IMR-90 (cell line): ENCODE results near the gene EIF2A. TPM values are rescaled to one million over a fixed set of nuclear protein-coding genes. Genes with fewer than 3 reads are reported as not detected.

ENCODE experiments used
- ATAC-seq: fragments of 200-7000 bp; cut with Tn5 transposase; 2 replicates; pipeline ENCODE4 v1.9.1; 2020; ENCODE audit warnings: low read depth, mild to moderate bottlenecking, moderate library complexity
- BruUV-seq: library from RNA; stranded (reverse); fragments of 400-500 nt; replicated peaks from 2 replicates; lab custom pipeline; 2021; lab: Mats Ljungman, UMichigan
- CTCF ChIA-PET: fragments of 300-600 bp; formaldehyde crosslinking; extraction: SDS; loops from one replicate; lab custom pipeline; 2021; ENCODE audit warnings: antibody characterized with exemption; lab: Yijun Ruan, JAX
- POLR2A ChIA-PET: fragments of 300-600 bp; sonication (Branson Sonifier 250); formaldehyde crosslinking; loops from one replicate; lab custom pipeline; 2022; ENCODE audit warnings: antibody characterized with exemption; ENCODE audit not compliant: unreplicated experiment; lab: Charles Lee
- DNase-seq: peaks from one replicate; pipeline ENCODE4 v3.0.0; 2013
- H2AFZ ChIP-seq: replicated peaks from 2 replicates; pipeline ENCODE3; 2013; ENCODE audit warnings: low read length, mild to moderate bottlenecking; ENCODE audit not compliant: poor library complexity
- H2AK5ac ChIP-seq: 2 replicates; pipeline ENCODE4 v1.6.1; 2013; ENCODE audit warnings: low read depth, low read length, inconsistent platforms
- H2AK9ac ChIP-seq: replicated peaks from 2 replicates; pipeline ENCODE3; 2013; ENCODE audit warnings: mild to moderate bottlenecking, low read depth, low read length, moderate library complexity; ENCODE audit not compliant: poor library complexity
- H2BK120ac ChIP-seq: 2 replicates; pipeline ENCODE4 v1.6.1; 2013; ENCODE audit warnings: low read depth, low read length, inconsistent platforms
- H2BK15ac ChIP-seq: 3 replicates; pipeline ENCODE4 v1.6.1; 2013; ENCODE audit warnings: low read depth, low read length, inconsistent platforms
- H2BK20ac ChIP-seq: 2 replicates; pipeline ENCODE4 v1.6.1; 2013; ENCODE audit warnings: low read depth, mild to moderate bottlenecking, inconsistent platforms, low read length, moderate library complexity
- H2BK5ac ChIP-seq: 2 replicates; pipeline ENCODE4 v1.6.1; 2013; ENCODE audit warnings: mild to moderate bottlenecking, low read depth, low read length, inconsistent platforms; ENCODE audit not compliant: poor library complexity, severe bottlenecking
- H3K14ac ChIP-seq: replicated peaks from 2 replicates; pipeline ENCODE4 v1.6.1; 2013; ENCODE audit warnings: low read depth, low read length, inconsistent platforms
- H3K18ac ChIP-seq: 2 replicates; pipeline ENCODE4 v1.6.1; 2013; ENCODE audit warnings: low read depth, low read length, control low read depth
- H3K23ac ChIP-seq: 2 replicates; pipeline ENCODE4 v1.6.1; 2013; ENCODE audit warnings: low read depth, low read length, inconsistent platforms
- H3K27ac ChIP-seq: 2 replicates; pipeline ENCODE4 v1.5.1; 2013; ENCODE audit warnings: mild to moderate bottlenecking, control low read depth, low read length; ENCODE audit not compliant: insufficient read depth
- H3K27me3 ChIP-seq: 2 replicates; pipeline ENCODE4 v1.6.1; 2013; ENCODE audit warnings: low read length; ENCODE audit not compliant: control insufficient read depth, insufficient read depth
- H3K36me3 ChIP-seq: 2 replicates; pipeline ENCODE4 v1.6.1; 2013; ENCODE audit warnings: low read length, mixed read lengths; ENCODE audit not compliant: control insufficient read depth, insufficient read depth
- H3K4ac ChIP-seq: 2 replicates; pipeline ENCODE4 v1.6.1; 2013; ENCODE audit warnings: low read depth, low read length, inconsistent platforms
- H3K4me1 ChIP-seq: 2 replicates; pipeline ENCODE4 v1.6.1; 2013; ENCODE audit warnings: low read length, mixed read lengths; ENCODE audit not compliant: control insufficient read depth, insufficient read depth
- H3K4me2 ChIP-seq: 2 replicates; pipeline ENCODE4 v1.6.1; 2013; ENCODE audit warnings: low read depth, mild to moderate bottlenecking, control low read depth, low read length, moderate library complexity
- H3K4me3 ChIP-seq: 2 replicates; pipeline ENCODE4 v1.5.1; 2013; ENCODE audit warnings: low read depth, mild to moderate bottlenecking, control low read depth, low read length, moderate library complexity; ENCODE audit not compliant: insufficient read depth
- H3K56ac ChIP-seq: 2 replicates; pipeline ENCODE4 v1.6.1; 2013; ENCODE audit warnings: low read length, inconsistent platforms; ENCODE audit not compliant: insufficient read depth; ENCODE audit errors: extremely low read depth
- H3K79me1 ChIP-seq, 2 experiments: 2 replicates each; pipeline ENCODE4 v1.6.1; 2013; ENCODE audit warnings: low read length in 2 of 2, inconsistent platforms in 1 of 2, low read depth in 1 of 2
- H3K9ac ChIP-seq: 2 replicates; pipeline ENCODE4 v1.6.1; 2013; ENCODE audit warnings: low read depth, low read length, control low read depth
- H3K9me1 ChIP-seq: 2 replicates; pipeline ENCODE4 v1.6.1; 2013; ENCODE audit warnings: low read length, inconsistent platforms; ENCODE audit not compliant: insufficient read depth
- H3K9me3 ChIP-seq: 2 replicates; pipeline ENCODE4 v1.6.1; 2013; ENCODE audit warnings: low read length; ENCODE audit not compliant: control insufficient read depth, insufficient read depth
- H4K20me1 ChIP-seq: 2 replicates; pipeline ENCODE4 v1.6.1; 2013; ENCODE audit warnings: low read length, inconsistent platforms; ENCODE audit not compliant: insufficient read depth
- H4K5ac ChIP-seq: 2 replicates; pipeline ENCODE4 v1.6.1; 2013; ENCODE audit warnings: mild to moderate bottlenecking, low read depth, low read length, control low read depth
- H4K8ac ChIP-seq, 2 experiments: 2 replicates each; pipeline ENCODE4 v1.6.1; 2013; ENCODE audit warnings: low read depth in 2 of 2, low read length in 2 of 2, control low read depth in 1 of 2, inconsistent platforms in 1 of 2
- H4K91ac ChIP-seq: 2 replicates; pipeline ENCODE4 v1.6.1; 2013; ENCODE audit warnings: low read depth, low read length, inconsistent platforms; ENCODE audit not compliant: insufficient read depth
- FOS ChIP-seq: fragments of 150-350 bp; IDR thresholded peaks from 2 replicates; pipeline ENCODE4 v1.6.1; 2016; ENCODE audit warnings: low read depth, low read length
- MXI1 ChIP-seq: IDR thresholded peaks from 2 replicates; pipeline ENCODE4 v1.6.1; 2012; ENCODE audit warnings: low read depth, mild to moderate bottlenecking, low read length, moderate library complexity, borderline replicate concordance
- RAD21 ChIP-seq: IDR thresholded peaks from 2 replicates; pipeline ENCODE4 v1.6.1; 2012; ENCODE audit warnings: low read length, improper control_type of control experiment
- RFX5 ChIP-seq: IDR thresholded peaks from 2 replicates; pipeline ENCODE4 v1.8.0; 2012; ENCODE audit warnings: low read depth, mild to moderate bottlenecking, low read length, moderate library complexity
- WGBS, 2 experiments: methylation state at CpG; one replicate each; pipeline versions ENCODE4 v1.1.5 to v1.1.7; 2013; ENCODE audit warnings: missing lambda C conversion rate in 2 of 2; ENCODE audit not compliant: insufficient read length in 1 of 2; ENCODE audit errors: extremely low coverage in 2 of 2; 5-methylcytosine and 5-hydroxymethylcytosine counted together
- dilution Hi-C: fragments of 300-500 bp; cut with HindIII; formaldehyde crosslinking; loops from one replicate; pipeline ENCODE4 v1.14.3; 2018; ENCODE audit warnings: low sequenced_read_pairs; ENCODE audit not compliant: unreplicated experiment
- in situ Hi-C: fragments of 300-500 bp; cut with MboI; formaldehyde crosslinking; loops from 3 replicates; pipeline ENCODE4 v1.14.3; 2019; ENCODE audit warnings: low sequenced_read_pairs, inconsistent platforms, mixed read lengths
- intact Hi-C: fragments of 100-400 bp; cut with micrococcal nuclease; formaldehyde crosslinking; loops from 2 replicates; pipeline ENCODE4 v1.10.0; 2022
- polyA plus RNA-seq, 3 experiments: library from polyadenylated mRNA; depleted of rRNA; stranded (reverse); fragments of >200 nt; gene quantifications; 2 replicates each; pipeline ENCODE4 v1.2.3, GENCODE V29; 2012; ENCODE audit warnings: low replicate concordance in 1 of 3
- total RNA-seq: library from RNA; depleted of rRNA; stranded (reverse); fragments of >200 nt; gene quantifications from 2 replicates; pipeline ENCODE4 v1.2.3, GENCODE V29; 2012

EIF2A gene
- total and polyA plus RNA-seq, 2 of the 4 experiments (the other 2 are of a cell fraction), result 61.2 to 166 TPM

DNA sequence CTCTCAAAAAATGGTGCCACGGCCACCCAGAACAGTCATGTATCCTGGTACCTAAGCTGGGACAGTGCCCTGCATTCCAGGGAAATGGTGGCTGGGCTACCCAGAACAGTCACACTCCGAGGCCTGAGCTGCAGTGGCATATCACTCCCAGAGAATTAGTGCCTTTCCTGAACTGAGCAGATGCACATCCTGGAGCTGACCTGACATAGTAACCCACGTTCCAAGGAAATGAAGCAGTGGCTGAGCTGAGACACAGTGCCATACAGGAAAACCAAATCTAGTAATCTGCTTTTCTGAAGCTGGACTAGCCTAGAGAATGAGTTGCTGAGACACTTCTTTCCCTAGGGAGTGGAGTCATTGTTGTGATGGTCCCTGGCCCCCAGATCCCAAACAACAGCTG is 42.1 kb upstream of the EIF2A start:
- H4K91ac ChIP-seq, result no peak overlapping the region
- intact Hi-C loops, result no loop called here
- no peak overlapping the region for H3K18ac ChIP-seq
- peak overlapping the region; percentile 23 for H2AFZ ChIP-seq
- ChIA-PET CTCF (interaction anchor here (0.9 kb wide), 1 partner anchor 9 kb away, joined by 3 read pairs; no protein-coding TSS in a partner anchor), POLR2A (no interaction called here)
- no peak overlapping the region for H3K23ac ChIP-seq
- H3K4ac ChIP-seq, result no peak overlapping the region
- H3K36me3 ChIP-seq, result no peaks in the 10 kb centered on the region
- DNase-seq, result no peak
- no peak overlapping the region for H4K5ac ChIP-seq
- no peak overlapping the region for H3K14ac ChIP-seq
- H4K8ac ChIP-seq, result no peak overlapping the region
- no peak overlapping the region for H3K4me3 ChIP-seq
- no peak for TF ChIP-seq FOS
- TF ChIP-seq RAD21, result no peak
- TF ChIP-seq MXI1, result no peak
- TF ChIP-seq RFX5, result no peak
- no peak overlapping the region for H3K4me2 ChIP-seq
- H3K56ac ChIP-seq, result no peak overlapping the region
- H2BK120ac ChIP-seq, result no peak overlapping the region
- dilution Hi-C loops, result no loop called here
- peaks cover 6% of the 10 kb centered on the region; the same call in 1 of the 2 replicates for H3K9me3 ChIP-seq
- H3K4me1 ChIP-seq, result no peaks in the 10 kb centered on the region
- no peak overlapping the region for H2AK9ac ChIP-seq
- no peak overlapping the region for H2AK5ac ChIP-seq
- in situ Hi-C loops, result loop anchor here (10.0 kb wide), 1 partner anchor 570 kb away; no protein-coding TSS in a partner anchor
- 80% methylated on average over 1 of the region's 3 CpGs; no CpG with 5 or more reads in 1 of the 2 experiments for WGBS, 2 experiments
- no TSS peak for BruUV-seq
- H3K9ac ChIP-seq, result no peak overlapping the region
- no peaks in the 10 kb centered on the region for H3K9me1 ChIP-seq
- H3K79me1 ChIP-seq, result no peaks in the 10 kb centered on the region
- no peak overlapping the region for H2BK20ac ChIP-seq
- ATAC-seq, result no peak
- no peak overlapping the region for H2BK15ac ChIP-seq
- H3K27me3 ChIP-seq, result peaks cover 4% of the 10 kb centered on the region; the same call in 1 of the 2 replicates
- H4K20me1 ChIP-seq, result no peaks in the 10 kb centered on the region
- no peak overlapping the region for H2BK5ac ChIP-seq
- H3K27ac ChIP-seq, result no peak overlapping the region
